ENCODE results near the gene NELL1.

The NELL1 gene

DNA sequence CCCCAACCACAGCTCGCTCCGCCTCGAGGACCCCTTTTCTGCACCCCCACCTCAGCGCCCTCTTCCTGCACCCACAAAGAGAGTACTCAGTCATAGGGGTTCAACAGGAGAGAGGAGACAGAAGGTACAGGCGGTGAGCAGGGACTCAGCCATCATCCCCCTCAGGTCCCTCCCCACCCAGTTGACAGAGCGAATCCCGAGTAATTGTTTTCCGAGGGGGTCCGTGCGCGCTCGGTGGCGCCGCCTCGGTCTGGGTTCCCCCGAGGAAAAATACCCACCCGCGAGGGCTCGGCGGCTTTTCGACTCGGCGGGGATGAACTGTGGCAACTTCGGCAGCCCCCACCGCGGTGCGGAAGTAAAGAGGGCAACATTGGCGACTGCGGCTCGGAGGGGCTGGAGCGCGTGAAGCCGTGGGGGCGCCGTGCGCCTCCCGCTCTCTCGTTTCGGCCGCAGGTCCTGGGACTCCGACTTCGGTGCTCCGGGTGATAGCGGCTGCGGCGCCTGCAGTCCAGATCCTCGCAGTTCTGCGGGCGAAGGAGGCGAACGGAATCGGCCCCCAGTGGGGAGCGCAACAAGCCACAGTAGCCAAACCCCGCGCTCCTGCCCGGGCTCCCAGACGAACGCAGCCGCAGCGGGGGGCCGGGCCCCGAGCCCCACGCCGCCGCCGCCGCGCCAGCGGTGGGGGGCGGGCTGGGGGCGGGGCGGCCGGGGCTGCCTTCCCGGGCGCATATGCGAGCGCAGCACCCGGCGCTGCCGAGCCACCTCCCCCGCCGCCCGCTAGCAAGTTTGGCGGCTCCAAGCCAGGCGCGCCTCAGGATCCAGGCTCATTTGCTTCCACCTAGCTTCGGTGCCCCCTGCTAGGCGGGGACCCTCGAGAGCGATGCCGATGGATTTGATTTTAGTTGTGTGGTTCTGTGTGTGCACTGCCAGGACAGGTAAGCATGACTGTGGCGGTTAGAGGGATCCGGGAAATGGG, at the start of gene NELL1:
Gene NELL1, plus strand, starts transcription at position 743 of the 976 bp plus-strand sequence.
- no peaks in the 10 kb centered on the region for H3K36me3 ChIP-seq (ENCODE audit: control insufficient read depth, insufficient read depth, low read length)
- H3K27me3 ChIP-seq (ENCODE audit: control insufficient read depth, insufficient read depth, low read length): peaks cover 10% of the 10 kb centered on the region
- no peak within 1 kb of the TSS for H3K4me3 ChIP-seq (ENCODE audit: low read length)
- no peaks in the 10 kb centered on the region for H3K4me1 ChIP-seq (ENCODE audit: control insufficient read depth, insufficient read depth, low read length)
- no peak within 1 kb of the TSS for H3K9ac ChIP-seq (ENCODE audit: low read length)
- H3K27ac ChIP-seq (ENCODE audit: low read depth, low read length): no peak within 1 kb of the TSS

- Histone ChIP-seq H3K9ac (ENCODE audit: low read length) (no peak overlapping the region), H3K27ac (ENCODE audit: low read depth, low read length) (no peak overlapping the region), H3K4me3 (ENCODE audit: low read length) (no peak overlapping the region), H3K4me1 (ENCODE audit: control insufficient read depth, insufficient read depth, low read length) (no peaks in the 10 kb centered on the region), H3K27me3 (ENCODE audit: control insufficient read depth, insufficient read depth, low read length) (no peaks in the 10 kb centered on the region), H3K36me3 (ENCODE audit: control insufficient read depth, insufficient read depth, low read length) (no peaks in the 10 kb centered on the region)
These were observed 48.4 kb upstream of the NELL1 start for GRCh38 chr11:20620988-20621387.

DNA sequence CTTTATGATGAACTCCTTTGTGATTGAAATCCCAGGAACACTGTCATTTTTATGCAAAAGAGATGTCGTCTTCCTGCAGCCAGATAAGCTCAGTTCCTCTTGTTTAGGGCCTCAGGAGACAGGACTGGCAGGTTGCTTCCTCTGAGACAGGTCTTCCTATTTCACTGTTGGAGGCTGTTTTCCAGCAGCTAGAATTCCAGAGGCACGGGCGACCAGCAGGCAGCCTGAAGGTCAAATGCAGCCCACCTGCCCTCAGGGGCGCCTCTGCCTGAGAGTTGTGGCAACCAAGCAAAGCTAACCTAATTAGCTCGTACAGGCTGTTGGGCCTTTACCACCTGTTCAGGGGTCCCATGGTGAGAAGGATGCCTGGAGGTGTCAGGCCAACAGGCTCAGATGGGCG, 47.7 kb upstream of the NELL1 start:
- Histone ChIP-seq H3K4me3 (ENCODE audit: low read length) (no peak overlapping the region), H3K27me3 (ENCODE audit: control insufficient read depth, insufficient read depth, low read length) (no peaks in the 10 kb centered on the region), H3K27ac (ENCODE audit: low read depth, low read length) (no peak overlapping the region), H3K36me3 (ENCODE audit: control insufficient read depth, insufficient read depth, low read length) (no peaks in the 10 kb centered on the region), H3K4me1 (ENCODE audit: control insufficient read depth, insufficient read depth, low read length) (no peaks in the 10 kb centered on the region), H3K9ac (ENCODE audit: low read length) (no peak overlapping the region)

DNA sequence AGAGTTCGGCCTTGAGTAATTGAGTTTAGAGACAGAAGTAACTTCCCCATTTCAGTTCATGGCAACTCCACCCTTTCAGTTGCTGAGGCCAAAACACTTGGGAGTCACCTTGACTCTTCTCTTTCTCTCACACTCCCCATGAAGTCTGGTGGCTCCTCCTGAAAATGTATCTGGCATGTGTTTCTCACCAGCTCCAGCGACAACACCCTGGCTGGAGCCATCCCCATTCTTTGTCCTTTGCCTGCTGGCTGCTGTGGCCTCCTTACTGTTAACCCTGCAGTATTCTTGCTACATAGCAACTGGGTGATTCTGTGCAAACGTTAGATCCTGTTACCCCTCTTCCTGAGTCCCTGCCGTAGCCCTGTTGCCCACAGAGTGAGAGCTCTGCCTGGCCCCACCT, 46.1 kb upstream of the NELL1 start:
- H3K36me3 ChIP-seq (ENCODE audit: control insufficient read depth, insufficient read depth, low read length): no peaks in the 10 kb centered on the region
- no peaks in the 10 kb centered on the region for H3K27me3 ChIP-seq (ENCODE audit: control insufficient read depth, insufficient read depth, low read length)
- H3K27ac ChIP-seq (ENCODE audit: low read depth, low read length): no peak overlapping the region
- no peak overlapping the region for H3K4me3 ChIP-seq (ENCODE audit: low read length)
- no peaks in the 10 kb centered on the region for H3K4me1 ChIP-seq (ENCODE audit: control insufficient read depth, insufficient read depth, low read length)
- H3K9ac ChIP-seq (ENCODE audit: low read length): no peak overlapping the region

- no peaks in the 10 kb centered on the region for H3K36me3 ChIP-seq (ENCODE audit: control insufficient read depth, insufficient read depth, low read length)
- no peak overlapping the region for H3K9ac ChIP-seq (ENCODE audit: low read length)
- no peak overlapping the region for H3K27ac ChIP-seq (ENCODE audit: low read depth, low read length)
- no peaks in the 10 kb centered on the region for H3K27me3 ChIP-seq (ENCODE audit: control insufficient read depth, insufficient read depth, low read length)
- H3K4me3 ChIP-seq (ENCODE audit: low read length): no peak overlapping the region
- no peaks in the 10 kb centered on the region for H3K4me1 ChIP-seq (ENCODE audit: control insufficient read depth, insufficient read depth, low read length)
These were observed 43.1 kb upstream of the NELL1 start for GRCh38 chr11:20626279-20626678.

DNA sequence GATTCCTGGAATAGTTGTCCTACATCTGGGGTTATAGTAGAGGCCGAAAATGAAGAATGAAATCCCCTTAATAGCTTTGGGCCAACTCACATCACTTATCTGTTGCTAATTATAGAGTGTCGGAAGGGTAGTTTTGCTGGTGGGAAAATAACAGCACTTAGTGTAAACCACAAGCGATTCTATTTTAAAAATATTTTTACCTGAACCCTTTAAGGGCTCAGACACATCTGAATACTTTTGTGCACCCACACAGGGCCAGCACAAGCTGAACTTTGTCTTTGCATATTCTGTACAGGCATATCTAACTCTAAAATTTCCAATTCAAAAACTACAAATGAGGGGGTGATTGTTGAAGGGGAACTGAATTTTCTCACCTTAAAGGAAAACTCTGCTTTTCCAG, 42.4 kb upstream of the NELL1 start:
- Histone ChIP-seq H3K27me3 (ENCODE audit: control insufficient read depth, insufficient read depth, low read length) (no peaks in the 10 kb centered on the region), H3K4me1 (ENCODE audit: control insufficient read depth, insufficient read depth, low read length) (no peaks in the 10 kb centered on the region), H3K36me3 (ENCODE audit: control insufficient read depth, insufficient read depth, low read length) (no peaks in the 10 kb centered on the region), H3K9ac (ENCODE audit: low read length) (no peak overlapping the region), H3K4me3 (ENCODE audit: low read length) (no peak overlapping the region), H3K27ac (ENCODE audit: low read depth, low read length) (no peak overlapping the region)

DNA sequence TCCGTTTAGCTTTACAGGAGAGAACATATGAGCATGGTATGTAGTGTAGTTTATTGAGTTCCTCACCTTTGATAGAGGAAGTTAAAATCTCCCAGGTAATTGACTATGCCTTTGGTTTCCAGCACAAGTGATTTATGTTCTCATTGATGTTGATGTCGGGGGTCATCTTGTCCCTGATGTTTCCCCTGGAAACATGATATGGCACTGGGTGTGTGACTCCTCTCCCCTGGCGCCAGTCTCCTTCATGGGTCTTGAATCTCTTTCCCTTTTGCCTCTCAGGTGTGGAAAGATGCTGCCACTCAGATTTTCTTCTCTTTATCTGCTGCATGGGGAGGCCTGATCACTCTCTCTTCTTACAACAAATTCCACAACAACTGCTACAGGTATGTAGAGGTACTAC, 41.7 kb upstream of the NELL1 start:
- H3K27me3 ChIP-seq (ENCODE audit: control insufficient read depth, insufficient read depth, low read length): no peaks in the 10 kb centered on the region
- H3K4me3 ChIP-seq (ENCODE audit: low read length): no peak overlapping the region
- H3K27ac ChIP-seq (ENCODE audit: low read depth, low read length): no peak overlapping the region
- no peaks in the 10 kb centered on the region for H3K4me1 ChIP-seq (ENCODE audit: control insufficient read depth, insufficient read depth, low read length)
- no peak overlapping the region for H3K9ac ChIP-seq (ENCODE audit: low read length)
- H3K36me3 ChIP-seq (ENCODE audit: control insufficient read depth, insufficient read depth, low read length): no peaks in the 10 kb centered on the region

DNA sequence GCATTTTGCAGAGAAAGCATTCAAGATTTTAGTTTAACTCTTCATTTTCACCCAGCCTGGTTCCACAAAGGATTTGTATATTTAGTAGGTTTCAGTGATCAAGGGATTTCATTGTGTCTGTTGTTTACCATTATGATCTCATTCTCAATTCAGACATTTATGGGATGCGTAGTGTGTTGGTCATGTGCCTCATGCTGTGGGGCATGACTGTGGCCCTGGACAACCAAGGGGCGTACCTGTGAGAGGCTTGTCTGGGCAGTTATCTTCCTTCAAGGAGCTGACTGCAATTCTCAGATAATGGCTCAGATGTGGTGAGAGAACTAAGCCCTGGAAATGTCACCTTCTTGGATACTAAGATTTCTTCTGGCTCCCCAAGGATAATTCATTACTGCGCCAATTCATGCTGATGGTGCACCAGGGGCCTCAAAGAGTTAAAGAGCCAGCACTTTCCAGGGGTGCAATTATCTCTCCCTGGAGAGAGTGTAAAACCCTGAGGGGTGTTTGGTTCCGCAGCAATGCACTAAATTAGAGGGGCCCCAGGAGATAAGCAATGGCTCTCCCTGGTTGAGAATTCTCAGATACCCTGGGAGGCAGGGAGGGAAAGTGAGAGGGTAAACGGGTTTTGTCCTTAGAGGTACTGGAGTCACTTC, 37.7 kb upstream of the NELL1 start:
- Histone ChIP-seq H3K27me3 (ENCODE audit: control insufficient read depth, insufficient read depth, low read length) (no peaks in the 10 kb centered on the region), H3K36me3 (ENCODE audit: control insufficient read depth, insufficient read depth, low read length) (no peaks in the 10 kb centered on the region), H3K4me1 (ENCODE audit: control insufficient read depth, insufficient read depth, low read length) (no peaks in the 10 kb centered on the region), H3K27ac (ENCODE audit: low read depth, low read length) (no peak overlapping the region), H3K4me3 (ENCODE audit: low read length) (no peak overlapping the region), H3K9ac (ENCODE audit: low read length) (no peak overlapping the region)

DNA sequence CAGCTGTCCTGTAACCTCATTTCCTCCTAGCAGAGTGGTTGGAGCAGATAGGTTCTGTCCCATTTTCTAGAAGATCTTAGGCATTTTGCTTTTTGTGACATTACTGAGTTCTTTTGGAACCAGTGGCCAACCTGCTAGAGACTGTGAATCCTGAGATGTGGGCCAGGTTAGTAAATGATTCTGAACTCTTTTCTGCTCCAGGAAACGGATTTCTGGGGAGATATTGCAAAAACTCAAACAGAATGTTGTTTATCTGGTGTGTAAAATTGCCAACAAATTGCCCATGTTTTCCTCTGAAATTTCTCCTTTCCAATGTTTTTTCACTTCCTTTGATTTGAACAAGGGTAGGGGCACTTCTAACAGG, 37.2 kb upstream of the NELL1 start:
- no peak overlapping the region for H3K27ac ChIP-seq (ENCODE audit: low read depth, low read length)
- no peaks in the 10 kb centered on the region for H3K4me1 ChIP-seq (ENCODE audit: control insufficient read depth, insufficient read depth, low read length)
- H3K4me3 ChIP-seq (ENCODE audit: low read length): no peak overlapping the region
- H3K36me3 ChIP-seq (ENCODE audit: control insufficient read depth, insufficient read depth, low read length): no peaks in the 10 kb centered on the region
- H3K9ac ChIP-seq (ENCODE audit: low read length): no peak overlapping the region
- no peaks in the 10 kb centered on the region for H3K27me3 ChIP-seq (ENCODE audit: control insufficient read depth, insufficient read depth, low read length)

GRCh38 chr11:20634044-20634443, 35.3 kb upstream of the NELL1 start:
- Histone ChIP-seq H3K36me3 (ENCODE audit: control insufficient read depth, insufficient read depth, low read length) (no peaks in the 10 kb centered on the region), H3K9ac (ENCODE audit: low read length) (no peak overlapping the region), H3K4me1 (ENCODE audit: control insufficient read depth, insufficient read depth, low read length) (no peaks in the 10 kb centered on the region), H3K27ac (ENCODE audit: low read depth, low read length) (no peak overlapping the region), H3K27me3 (ENCODE audit: control insufficient read depth, insufficient read depth, low read length) (no peaks in the 10 kb centered on the region), H3K4me3 (ENCODE audit: low read length) (no peak overlapping the region)

DNA sequence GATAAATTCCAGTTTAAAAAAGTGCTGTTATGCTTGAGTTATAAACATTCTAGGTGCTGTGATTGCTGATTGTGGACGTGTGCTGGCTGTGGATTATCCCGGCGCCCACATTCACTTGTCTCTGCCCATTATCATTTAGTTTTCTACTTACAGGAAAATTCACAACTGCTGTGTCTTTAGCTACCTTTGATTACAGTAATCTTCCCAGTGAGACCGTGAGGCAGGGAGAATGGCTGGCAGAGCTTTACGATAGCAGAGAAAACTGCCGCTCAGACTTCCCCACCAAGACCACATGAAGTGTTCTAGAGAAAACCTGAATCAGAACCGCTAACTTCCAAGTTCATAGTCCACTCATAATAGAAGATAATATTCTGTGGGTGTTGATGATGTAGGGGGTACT, 34.6 kb upstream of the NELL1 start:
- no peaks in the 10 kb centered on the region for H3K27me3 ChIP-seq (ENCODE audit: control insufficient read depth, insufficient read depth, low read length)
- no peaks in the 10 kb centered on the region for H3K4me1 ChIP-seq (ENCODE audit: control insufficient read depth, insufficient read depth, low read length)
- H3K36me3 ChIP-seq (ENCODE audit: control insufficient read depth, insufficient read depth, low read length): no peaks in the 10 kb centered on the region
- no peak overlapping the region for H3K27ac ChIP-seq (ENCODE audit: low read depth, low read length)
- no peak overlapping the region for H3K4me3 ChIP-seq (ENCODE audit: low read length)
- H3K9ac ChIP-seq (ENCODE audit: low read length): no peak overlapping the region

DNA sequence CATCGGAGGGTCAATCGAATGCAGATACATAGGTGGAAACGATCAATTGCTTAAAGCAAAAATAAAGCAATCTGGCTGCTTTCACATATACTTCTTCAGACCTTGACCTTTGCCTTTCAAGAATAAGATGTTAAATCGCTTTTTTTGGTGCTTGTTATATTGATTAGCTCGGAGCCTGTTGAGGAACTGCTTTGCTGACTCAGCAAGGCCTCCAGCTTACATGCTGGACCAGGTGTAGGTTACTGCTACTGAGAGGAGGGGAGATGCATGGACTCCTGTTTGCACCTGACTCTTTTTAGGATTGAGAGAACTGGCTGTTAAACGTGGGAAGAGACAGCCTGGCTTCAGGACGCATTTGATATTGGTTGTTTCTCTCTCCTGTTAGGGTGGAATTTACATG, 31.3 kb upstream of the NELL1 start:
- no peaks in the 10 kb centered on the region for H3K4me1 ChIP-seq (ENCODE audit: control insufficient read depth, insufficient read depth, low read length)
- no peak overlapping the region for H3K4me3 ChIP-seq (ENCODE audit: low read length)
- H3K9ac ChIP-seq (ENCODE audit: low read length): no peak overlapping the region
- no peak overlapping the region for H3K27ac ChIP-seq (ENCODE audit: low read depth, low read length)
- H3K36me3 ChIP-seq (ENCODE audit: control insufficient read depth, insufficient read depth, low read length): no peaks in the 10 kb centered on the region
- no peaks in the 10 kb centered on the region for H3K27me3 ChIP-seq (ENCODE audit: control insufficient read depth, insufficient read depth, low read length)

GRCh38 chr11:20639688-20640087, 29.7 kb upstream of the NELL1 start:
- Histone ChIP-seq H3K4me1 (ENCODE audit: control insufficient read depth, insufficient read depth, low read length) (no peaks in the 10 kb centered on the region), H3K9ac (ENCODE audit: low read length) (no peak overlapping the region), H3K36me3 (ENCODE audit: control insufficient read depth, insufficient read depth, low read length) (no peaks in the 10 kb centered on the region), H3K27me3 (ENCODE audit: control insufficient read depth, insufficient read depth, low read length) (no peaks in the 10 kb centered on the region), H3K27ac (ENCODE audit: low read depth, low read length) (no peak overlapping the region), H3K4me3 (ENCODE audit: low read length) (no peak overlapping the region)
